CD4-positive, CD25-positive, alpha-beta regulatory T cell (primary cell): ENCODE data around the gene C10orf120. TPM values are rescaled to one million over a fixed set of nuclear protein-coding genes. Genes with fewer than 3 reads are reported as not detected.

ENCODE experiments used
- ATAC-seq, 2 donors: fragments of 150-1000 bp; cut with Tn5 transposase; one replicate each; pipeline ENCODE4 v1.10.0; 2021; ENCODE audit warnings: low read depth in 2 of 2, moderate number of reproducible peaks in 2 of 2, moderate library complexity in 1 of 2
- DNase-seq, 3 donors: peaks; one replicate each; pipeline versions ENCODE4 v3.0.0 to v3.0.0-alpha.2; 2012 to 2022; ENCODE audit warnings: mixed read lengths in 1 of 3
- H3K27ac ChIP-seq: one replicate; pipeline ENCODE4 v1.7.0; 2013; ENCODE audit warnings: mild to moderate bottlenecking, low read length; ENCODE audit not compliant: insufficient read depth, poor library complexity, severe bottlenecking
- H3K27me3 ChIP-seq: one replicate; pipeline ENCODE4 v1.7.0; 2013; ENCODE audit warnings: low read length; ENCODE audit not compliant: control insufficient read depth, insufficient read depth
- H3K36me3 ChIP-seq: one replicate; pipeline ENCODE4 v1.7.0; 2013; ENCODE audit warnings: mild to moderate bottlenecking, low read length, moderate library complexity; ENCODE audit not compliant: control insufficient read depth, insufficient read depth
- H3K4me1 ChIP-seq: 2 replicates; pipeline ENCODE4 v1.7.0; 2013; ENCODE audit warnings: mild to moderate bottlenecking, low read length; ENCODE audit not compliant: insufficient read depth, control insufficient read depth, poor library complexity, severe bottlenecking
- H3K4me3 ChIP-seq: one replicate; pipeline ENCODE4 v1.7.0; 2013; ENCODE audit warnings: low read depth, mild to moderate bottlenecking, low read length, moderate library complexity
- H3K9me3 ChIP-seq, 2 experiments: 1 replicate in 1 of 2; 2 replicates in 1 of 2; pipeline ENCODE4 v1.7.0; 2013; ENCODE audit warnings: low read length in 2 of 2, mild to moderate bottlenecking in 1 of 2, moderate library complexity in 1 of 2; ENCODE audit not compliant: control insufficient read depth in 2 of 2
- H3K27ac Mint-ChIP-seq, 3 donors: one replicate each; pipeline ENCODE4 v1.8.0; 2020 to 2022; ENCODE audit warnings: mild to moderate bottlenecking in 3 of 3, mixed read lengths in 3 of 3, moderate library complexity in 2 of 3
- H3K27me3 Mint-ChIP-seq: one replicate; pipeline ENCODE4 v1.8.0; 2022; ENCODE audit warnings: mild to moderate bottlenecking, mixed read lengths
- H3K36me3 Mint-ChIP-seq: one replicate; pipeline ENCODE4 v1.8.0; 2020; ENCODE audit warnings: mixed read lengths
- H3K4me1 Mint-ChIP-seq, 4 donors: one replicate each; pipeline ENCODE4 v1.8.0; 2020 to 2022; ENCODE audit warnings: mixed read lengths in 4 of 4, mild to moderate bottlenecking in 1 of 4
- H3K4me3 Mint-ChIP-seq, 4 donors: one replicate each; pipeline ENCODE4 v1.8.0; 2020 to 2022; ENCODE audit warnings: mild to moderate bottlenecking in 4 of 4, mixed read lengths in 4 of 4, moderate library complexity in 3 of 4
- H3K9me3 Mint-ChIP-seq, 7 donors: one replicate each; pipeline ENCODE4 v1.8.0; 2020 to 2022; ENCODE audit warnings: mixed read lengths in 7 of 7, mild to moderate bottlenecking in 3 of 7, moderate library complexity in 2 of 7
- polyA plus RNA-seq, 4 donors: library from polyadenylated mRNA; unstranded; fragments of 300-500 nt; fragmentation: Illumina TruSeq; gene quantifications; one replicate each; pipeline ENCODE4 v1.2.3, GENCODE V29; 2021
- total RNA-seq: library from RNA; stranded (reverse); gene quantifications from one replicate; pipeline ENCODE4 v1.2.3, GENCODE V29; 2022

C10orf120 gene
- total and polyA plus RNA-seq, 5 donors from 2014 or later: not detected

- Mint-ChIP-seq H3K4me3 (no peak overlapping the region), H3K27me3 (no peaks in the 10 kb centered on the region), H3K27ac (no peak overlapping the region), H3K9me3 (no peaks in the 10 kb centered on the region), H3K36me3 (no peaks in the 10 kb centered on the region), H3K4me1 (no peaks in the 10 kb centered on the region)
- no peak overlapping the region for H3K27ac ChIP-seq
- no peaks in the 10 kb centered on the region for H3K27me3 ChIP-seq
- no peaks in the 10 kb centered on the region for H3K9me3 ChIP-seq
- ATAC-seq: no peak
- no peaks in the 10 kb centered on the region for H3K4me1 ChIP-seq
- no peak for DNase-seq
- H3K4me3 ChIP-seq: no peak overlapping the region
- H3K36me3 ChIP-seq: no peaks in the 10 kb centered on the region
Measured at GRCh38 chr10:122658356-122659049, 41.1 kb downstream of the C10orf120 start.

DNA sequence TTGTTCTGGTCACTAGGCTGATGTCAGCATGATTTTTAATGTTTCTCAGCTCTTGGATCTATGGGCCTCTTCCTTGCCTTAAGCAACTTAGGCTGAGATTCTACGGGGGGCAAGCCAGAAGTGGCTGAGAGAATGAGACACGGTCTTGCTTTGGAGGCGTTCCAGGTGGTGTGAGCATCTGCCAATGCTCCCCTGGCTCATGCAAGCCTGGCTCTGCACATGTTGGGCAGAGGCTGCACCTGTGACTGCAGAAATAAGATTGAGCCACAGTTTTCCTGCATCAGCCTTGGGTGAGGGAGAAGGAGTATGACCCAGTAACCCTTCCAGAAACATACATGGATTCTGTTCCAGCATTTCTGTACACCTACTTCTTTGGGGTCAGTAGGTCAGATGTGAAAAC lies 41.9 kb downstream of the C10orf120 start:
- H3K27ac Mint-ChIP-seq: no peak overlapping the region
- ATAC-seq: no peak
- no peaks in the 10 kb centered on the region for H3K4me1 Mint-ChIP-seq
- Histone ChIP-seq H3K4me3 (no peak overlapping the region), H3K27ac (no peak overlapping the region), H3K27me3 (no peaks in the 10 kb centered on the region), H3K4me1 (no peaks in the 10 kb centered on the region), H3K36me3 (no peaks in the 10 kb centered on the region), H3K9me3 (no peaks in the 10 kb centered on the region)
- H3K9me3 Mint-ChIP-seq: no peaks in the 10 kb centered on the region
- H3K27me3 Mint-ChIP-seq: no peaks in the 10 kb centered on the region
- no peak for DNase-seq
- no peak overlapping the region for H3K4me3 Mint-ChIP-seq
- H3K36me3 Mint-ChIP-seq: no peaks in the 10 kb centered on the region

DNA sequence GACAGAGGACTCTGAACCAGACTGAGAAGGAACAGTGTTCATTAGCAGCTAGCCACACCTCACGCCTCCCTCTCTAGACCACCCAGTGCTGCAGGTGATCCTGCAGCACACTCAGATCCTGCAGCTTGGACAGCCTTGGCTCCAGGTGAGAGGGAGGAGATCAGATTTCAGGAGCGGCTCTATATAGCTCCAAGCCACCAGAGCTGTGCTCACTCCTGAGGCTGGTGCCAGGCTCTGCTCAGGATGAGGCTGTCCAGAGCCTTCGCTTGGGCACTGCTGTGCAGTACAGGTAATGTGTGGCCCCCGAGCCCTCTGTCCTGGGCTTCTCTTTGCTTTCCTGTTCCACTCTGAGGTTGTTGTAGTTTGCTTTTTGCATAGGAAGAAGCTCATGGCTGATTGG lies 42.4 kb downstream of the C10orf120 start:
- ATAC-seq (no peak), DNase-seq (no peak)
- no peak overlapping the region for H3K27ac Mint-ChIP-seq
- no peak overlapping the region for H3K4me3 Mint-ChIP-seq
- H3K4me1 Mint-ChIP-seq: no peaks in the 10 kb centered on the region
- no peak overlapping the region for H3K27ac ChIP-seq
- H3K9me3 Mint-ChIP-seq: no peaks in the 10 kb centered on the region
- H3K9me3 ChIP-seq: no peaks in the 10 kb centered on the region
- H3K4me3 ChIP-seq: no peak overlapping the region
- H3K36me3 ChIP-seq: no peaks in the 10 kb centered on the region
- H3K4me1 ChIP-seq: no peaks in the 10 kb centered on the region
- H3K36me3 Mint-ChIP-seq: no peaks in the 10 kb centered on the region
- H3K27me3 ChIP-seq: no peaks in the 10 kb centered on the region
- no peaks in the 10 kb centered on the region for H3K27me3 Mint-ChIP-seq

GRCh38 chr10:122656741-122657140 lies 42.9 kb downstream of the C10orf120 start:
- no peak overlapping the region for H3K27ac ChIP-seq
- H3K36me3 Mint-ChIP-seq: no peaks in the 10 kb centered on the region
- H3K4me1 ChIP-seq: no peaks in the 10 kb centered on the region
- no peak overlapping the region for H3K27ac Mint-ChIP-seq
- H3K4me3 Mint-ChIP-seq: no peak overlapping the region
- H3K4me1 Mint-ChIP-seq: no peaks in the 10 kb centered on the region
- H3K36me3 ChIP-seq: no peaks in the 10 kb centered on the region
- H3K9me3 Mint-ChIP-seq: no peaks in the 10 kb centered on the region
- no peaks in the 10 kb centered on the region for H3K27me3 ChIP-seq
- H3K27me3 Mint-ChIP-seq: peaks cover 3% of the 10 kb centered on the region
- H3K9me3 ChIP-seq: no peaks in the 10 kb centered on the region
- ATAC-seq: no peak
- DNase-seq: no peak
- H3K4me3 ChIP-seq: no peak overlapping the region

GRCh38 chr10:122656308-122656705 lies 43.3 kb downstream of the C10orf120 start:
- Histone ChIP-seq H3K4me1 (no peaks in the 10 kb centered on the region), H3K36me3 (no peaks in the 10 kb centered on the region), H3K27ac (no peak overlapping the region), H3K9me3 (no peaks in the 10 kb centered on the region), H3K4me3 (no peak overlapping the region), H3K27me3 (no peaks in the 10 kb centered on the region)
- peaks cover 7% of the 10 kb centered on the region for H3K27me3 Mint-ChIP-seq
- DNase-seq (no peak), ATAC-seq (no peak)
- H3K27ac Mint-ChIP-seq: no peak overlapping the region
- H3K4me1 Mint-ChIP-seq: no peaks in the 10 kb centered on the region
- no peak overlapping the region for H3K4me3 Mint-ChIP-seq
- H3K36me3 Mint-ChIP-seq: no peaks in the 10 kb centered on the region
- H3K9me3 Mint-ChIP-seq: no peaks in the 10 kb centered on the region

- peaks cover 0 to 1% (median 0%) of the 10 kb centered on the region in 7 donors for H3K9me3 Mint-ChIP-seq
Measured at GRCh38 chr10:122655524-122656307, 43.9 kb downstream of the C10orf120 start.

GRCh38 chr10:122650331-122650730 lies 49.3 kb downstream of the C10orf120 start:
- Mint-ChIP-seq H3K4me3 (no peak overlapping the region), H3K9me3 (peaks cover 0 to 2% (median 0%) of the 10 kb centered on the region in 7 donors), H3K4me1 (no peaks in the 10 kb centered on the region), H3K27ac (no peak overlapping the region), H3K27me3 (peaks cover 23% of the 10 kb centered on the region), H3K36me3 (no peaks in the 10 kb centered on the region)
- ATAC-seq (no peak), DNase-seq (no peak)
- H3K4me3 ChIP-seq: no peak overlapping the region
- H3K9me3 ChIP-seq: no peaks in the 10 kb centered on the region
- H3K36me3 ChIP-seq: no peaks in the 10 kb centered on the region
- H3K4me1 ChIP-seq: no peaks in the 10 kb centered on the region
- H3K27me3 ChIP-seq: no peaks in the 10 kb centered on the region
- no peak overlapping the region for H3K27ac ChIP-seq

More at GRCh38 chr10:122655524-122656307, 43.9 kb downstream of the C10orf120 start:
- H3K27me3 Mint-ChIP-seq: peaks cover 9% of the 10 kb centered on the region
- H3K27me3 ChIP-seq: no peaks in the 10 kb centered on the region
- no peak overlapping the region for H3K4me3 Mint-ChIP-seq
- H3K4me3 ChIP-seq: no peak overlapping the region
- H3K36me3 ChIP-seq: no peaks in the 10 kb centered on the region
- no peaks in the 10 kb centered on the region for H3K9me3 ChIP-seq
- no peaks in the 10 kb centered on the region for H3K4me1 ChIP-seq
- no peaks in the 10 kb centered on the region for H3K36me3 Mint-ChIP-seq
- no peak for ATAC-seq
- no peak overlapping the region for H3K27ac Mint-ChIP-seq
- H3K4me1 Mint-ChIP-seq: no peaks in the 10 kb centered on the region
- no peak overlapping the region for H3K27ac ChIP-seq
- no peak for DNase-seq

GRCh38 chr10:122649903-122650302 lies 49.7 kb downstream of the C10orf120 start:
- H3K27ac Mint-ChIP-seq: no peak overlapping the region
- ATAC-seq: no peak
- H3K27me3 Mint-ChIP-seq: peaks cover 23% of the 10 kb centered on the region

More at GRCh38 chr10:122649903-122650302, 49.7 kb downstream of the C10orf120 start:
- Mint-ChIP-seq H3K9me3 (peaks cover 0 to 2% (median 0%) of the 10 kb centered on the region in 7 donors), H3K4me1 (no peaks in the 10 kb centered on the region), H3K4me3 (no peak overlapping the region), H3K36me3 (no peaks in the 10 kb centered on the region)
- H3K4me3 ChIP-seq: no peak overlapping the region
- no peaks in the 10 kb centered on the region for H3K9me3 ChIP-seq
- H3K4me1 ChIP-seq: no peaks in the 10 kb centered on the region
- no peak for DNase-seq
- no peaks in the 10 kb centered on the region for H3K27me3 ChIP-seq
- H3K36me3 ChIP-seq: no peaks in the 10 kb centered on the region
- no peak overlapping the region for H3K27ac ChIP-seq
